Neural cell (in vitro differentiated cells): ENCODE data around the gene ARMC9.
"Not testable (repeated sequence)": the region's sequence is repeated elsewhere in the genome, so short reads cannot be mapped to it uniquely, and the experiment has no call there.

Experiments
- CTCF ChIP-seq: fragments of 450-650 bp; IDR thresholded peaks from 2 replicates; pipeline ENCODE4 v1.5.1; 2014; ENCODE audit warnings: antibody characterized with exemption, mild to moderate bottlenecking, moderate library complexity; ENCODE audit not compliant: poor library complexity, severe bottlenecking
- EP300 ChIP-seq: fragments of 450-650 bp; conservative IDR thresholded peaks from 2 replicates; pipeline ENCODE4 v1.6.1; 2014; ENCODE audit warnings: antibody characterized with exemption, mild to moderate bottlenecking, moderate library complexity; ENCODE audit not compliant: poor library complexity, severe bottlenecking
- EZH2 ChIP-seq: fragments of 200-600, 300-800 bp; shearing (Covaris generic), sonication (generic); IDR thresholded peaks from 2 replicates; pipeline ENCODE4 v1.6.1; 2014; ENCODE audit warnings: antibody characterized with exemption, low read length, borderline replicate concordance, mild to moderate bottlenecking; ENCODE audit not compliant: insufficient read depth, poor library complexity, severe bottlenecking
- POLR2AphosphoS5 ChIP-seq: IDR thresholded peaks from 2 replicates; pipeline ENCODE4 v1.6.1; 2012
- RAD21 ChIP-seq: fragments of 450-650 bp; conservative IDR thresholded peaks from 2 replicates; pipeline ENCODE4 v1.6.1; 2014; ENCODE audit warnings: antibody characterized with exemption, mild to moderate bottlenecking, moderate library complexity
- REST ChIP-seq: IDR thresholded peaks from 2 replicates; pipeline ENCODE4 v1.6.1; 2012; ENCODE audit warnings: borderline replicate concordance
- SMC3 ChIP-seq: fragments of 450-650 bp; conservative IDR thresholded peaks from 2 replicates; pipeline ENCODE4 v1.6.1; 2014; ENCODE audit warnings: antibody characterized with exemption, mild to moderate bottlenecking, moderate library complexity; ENCODE audit not compliant: poor library complexity
- TAF1 ChIP-seq: IDR thresholded peaks from 2 replicates; pipeline ENCODE4 v1.6.1; 2012; ENCODE audit warnings: low read depth

GRCh38 chr2:231178805-231179204 lies 19.6 kb upstream of the ARMC9 start:
- TF ChIP-seq CTCF, REST, EZH2, EP300, POLR2AphosphoS5, SMC3, TAF1, RAD21: not testable (repeated sequence)
